GM23248 (cell line): ENCODE measurements around the gene FHL2.

ENCODE experiments used
- EZH2 ChIP-seq: fragments of 200-600 bp; sonication (generic); IDR thresholded peaks from 2 replicates; pipeline ENCODE4 v1.6.1; 2018; ENCODE audit warnings: antibody characterized with exemption, mild to moderate bottlenecking; ENCODE audit not compliant: insufficient read depth, poor library complexity, severe bottlenecking
- EZH2phosphoT487 ChIP-seq: fragments of 200-600 bp; sonication (generic); IDR thresholded peaks from 2 replicates; pipeline ENCODE4 v1.6.1; 2018; ENCODE audit warnings: antibody characterized with exemption, moderate library complexity, mild to moderate bottlenecking, low read depth; ENCODE audit not compliant: insufficient read depth

- TF ChIP-seq EZH2 (no peak), EZH2phosphoT487 (no peak)
These were observed 17.3 kb upstream of the FHL2 start for GRCh38 chr2:105416156-105416555.
